Thyroid gland (tissue), 4 donors: ENCODE results near the gene PHB1.

Source experiments
- CTCF ChIP-seq, 6 experiments: fragments of 200-600 bp in 3 of 6; fragments of 450-650 bp in 3 of 6; sonication (generic) in 3 of 6; IDR thresholded peaks; one replicate each; pipeline ENCODE4 v1.5.1; 2016 to 2019; ENCODE audit warnings: antibody characterized with exemption in 6 of 6, mild to moderate bottlenecking in 2 of 6, inconsistent platforms in 1 of 6, moderate library complexity in 1 of 6
- POLR2A ChIP-seq, 2 donors: fragments of 450-650 bp; IDR thresholded peaks; one replicate each; pipeline ENCODE4 v1.6.1; 2017; ENCODE audit warnings: antibody characterized with exemption in 2 of 2, mild to moderate bottlenecking in 2 of 2, moderate library complexity in 1 of 2

- TF ChIP-seq CTCF (IDR thresholded peaks at IDR 0.05) (no peak), POLR2A (IDR thresholded peaks at IDR 0.05) (no peak)
These were observed 30.9 kb upstream of the PHB1 start for GRCh38 chr17:49445591-49445990.
